GM12872 (cell line): ENCODE results near the gene GPHB5.

Experiments
- CTCF ChIP-seq: IDR thresholded peaks from 3 replicates; pipeline ENCODE4 v1.5.1; 2011; ENCODE audit warnings: low read depth, mild to moderate bottlenecking, low read length, moderate library complexity; ENCODE audit not compliant: insufficient read depth

The GPHB5 gene

GRCh38 chr14:63301891-63302534 is 16.7 kb downstream of the GPHB5 start:
- no peak for TF ChIP-seq CTCF

GRCh38 chr14:63300854-63301253 is 17.9 kb downstream of the GPHB5 start:
- no peak for TF ChIP-seq CTCF

- TF ChIP-seq CTCF = no peak
These were observed 19.2 kb downstream of the GPHB5 start for GRCh38 chr14:63299351-63300110.

- TF ChIP-seq CTCF = no peak
These were observed 21.2 kb downstream of the GPHB5 start for GRCh38 chr14:63297372-63298063.

- TF ChIP-seq CTCF = no peak
These were observed 22.6 kb downstream of the GPHB5 start for GRCh38 chr14:63296060-63296563.

GRCh38 chr14:63295231-63295685 is 23.5 kb downstream of the GPHB5 start:
- TF ChIP-seq CTCF = no peak

GRCh38 chr14:63292805-63293204 is 25.9 kb downstream of the GPHB5 start:
- no peak for TF ChIP-seq CTCF
